SIG-M5 treated with dmso at 0.1 percent for 504 hours (cell line): ENCODE data around the gene IPO4.

Experiments
- DNase-seq: peaks from one replicate; lab custom pipeline; 2025; ENCODE audit not compliant: unreplicated experiment; lab: John Stamatoyannopoulos, UW

Gene IPO4

DNA sequence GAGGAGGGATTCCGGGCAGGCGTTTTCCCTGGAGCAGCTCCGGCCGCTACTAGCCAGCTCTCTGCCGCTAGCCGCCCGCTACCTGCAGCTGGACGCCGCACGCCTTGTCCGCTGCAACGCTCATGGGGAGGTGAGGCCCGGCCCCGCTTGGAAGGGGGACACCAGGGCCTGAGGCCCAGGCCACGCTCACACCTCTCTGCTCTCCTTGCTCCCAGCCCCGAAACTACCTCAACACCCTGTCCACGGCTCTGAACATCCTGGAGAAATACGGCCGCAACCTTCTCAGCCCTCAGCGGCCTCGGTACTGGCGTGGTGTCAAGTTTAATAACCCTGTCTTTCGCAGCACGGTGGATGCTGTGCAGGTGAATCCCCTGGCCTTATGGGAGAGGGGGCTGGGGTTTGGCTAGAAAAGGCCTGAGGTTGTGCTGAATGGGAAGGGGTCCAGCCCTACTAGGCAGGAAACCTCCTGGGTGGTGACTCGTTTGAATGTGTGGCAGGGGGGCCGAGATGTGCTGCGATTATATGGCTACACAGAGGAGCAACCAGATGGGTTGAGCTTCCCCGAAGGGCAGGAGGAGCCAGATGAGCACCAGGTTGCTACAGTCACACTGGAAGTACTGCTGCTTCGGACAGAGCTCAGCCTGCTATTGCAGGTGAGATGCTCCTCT is 40.7 kb downstream of the IPO4 start:
- DNase-seq, result no peak

DNA sequence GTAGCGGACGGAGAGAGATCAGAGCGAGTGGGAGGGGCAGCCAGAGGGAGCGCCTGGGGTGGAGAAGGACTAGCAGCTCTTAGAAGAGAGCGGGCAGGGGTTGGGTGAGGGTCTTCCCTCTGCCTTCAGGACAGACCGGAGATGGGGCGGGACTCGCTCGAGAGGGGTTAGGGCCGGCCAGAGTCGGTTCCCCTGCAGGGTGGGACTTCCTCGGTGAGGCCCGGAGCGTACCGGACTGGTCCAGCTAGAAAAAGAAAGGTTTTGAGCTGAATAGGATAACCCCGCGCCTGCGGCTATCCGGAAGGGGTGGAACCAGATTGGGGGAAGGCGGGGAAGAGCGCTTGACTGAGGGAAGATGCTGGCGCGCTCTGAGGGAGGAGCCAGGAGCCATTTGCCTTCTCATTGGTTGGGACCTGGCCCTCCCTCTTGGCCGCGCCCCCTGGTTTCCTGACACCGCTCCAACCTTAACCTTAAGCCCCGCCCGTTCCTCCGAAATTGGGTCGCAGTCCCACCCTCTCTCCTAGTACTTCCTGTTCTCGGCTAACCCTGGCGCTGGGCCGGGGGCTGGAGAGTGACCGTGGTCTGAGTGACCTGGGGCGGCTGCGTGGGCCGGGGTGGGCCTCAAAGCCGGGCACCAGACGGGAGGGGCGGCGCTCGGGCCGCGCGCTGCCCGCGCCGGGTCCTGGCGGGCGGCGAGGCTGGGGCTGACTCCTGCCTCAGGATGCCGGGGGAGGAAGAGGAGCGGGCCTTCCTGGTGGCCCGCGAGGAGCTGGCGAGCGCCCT is 41.4 kb downstream of the IPO4 start, which contains the start of gene RNF31:
Gene RNF31, plus strand, starts transcription at position 521 of the 783 bp plus-strand sequence. Its CDS starts 201 bp downstream, at position 722.
- peak; percentile 99 for DNase-seq

DNA sequence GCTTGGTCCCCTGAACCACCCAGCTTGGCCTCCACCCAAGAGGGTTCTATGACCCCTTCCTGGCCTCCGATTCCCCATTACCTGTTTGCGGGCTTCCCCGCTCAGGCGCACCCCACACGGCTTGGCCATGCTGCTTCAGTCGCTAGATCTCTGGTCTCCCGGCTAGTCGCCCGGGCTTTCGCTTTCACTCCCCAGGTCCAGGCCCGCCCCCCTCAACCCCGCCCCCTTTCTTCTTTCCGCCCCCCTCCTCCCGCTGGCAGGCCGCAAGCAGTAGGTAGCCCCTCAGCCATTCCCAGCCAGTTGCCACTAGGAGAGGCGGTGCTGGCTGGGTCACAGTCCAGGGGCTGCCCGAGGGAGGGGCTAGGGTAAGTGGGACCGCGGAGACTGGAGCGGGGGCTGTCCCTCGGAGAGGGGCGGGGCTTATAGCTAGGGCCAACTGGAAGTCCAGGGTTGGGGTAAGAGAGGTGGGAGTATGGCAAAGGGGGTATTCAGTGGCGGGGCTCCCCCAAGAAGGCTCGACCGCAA is 42.1 kb downstream of the IPO4 start, which contains the start of gene PSME2:
Gene PSME2, minus strand, starts transcription at position 158 of the 525 bp plus-strand sequence. Its CDS starts 29 bp downstream, at position 129.
- peak; percentile 97 for DNase-seq

DNA sequence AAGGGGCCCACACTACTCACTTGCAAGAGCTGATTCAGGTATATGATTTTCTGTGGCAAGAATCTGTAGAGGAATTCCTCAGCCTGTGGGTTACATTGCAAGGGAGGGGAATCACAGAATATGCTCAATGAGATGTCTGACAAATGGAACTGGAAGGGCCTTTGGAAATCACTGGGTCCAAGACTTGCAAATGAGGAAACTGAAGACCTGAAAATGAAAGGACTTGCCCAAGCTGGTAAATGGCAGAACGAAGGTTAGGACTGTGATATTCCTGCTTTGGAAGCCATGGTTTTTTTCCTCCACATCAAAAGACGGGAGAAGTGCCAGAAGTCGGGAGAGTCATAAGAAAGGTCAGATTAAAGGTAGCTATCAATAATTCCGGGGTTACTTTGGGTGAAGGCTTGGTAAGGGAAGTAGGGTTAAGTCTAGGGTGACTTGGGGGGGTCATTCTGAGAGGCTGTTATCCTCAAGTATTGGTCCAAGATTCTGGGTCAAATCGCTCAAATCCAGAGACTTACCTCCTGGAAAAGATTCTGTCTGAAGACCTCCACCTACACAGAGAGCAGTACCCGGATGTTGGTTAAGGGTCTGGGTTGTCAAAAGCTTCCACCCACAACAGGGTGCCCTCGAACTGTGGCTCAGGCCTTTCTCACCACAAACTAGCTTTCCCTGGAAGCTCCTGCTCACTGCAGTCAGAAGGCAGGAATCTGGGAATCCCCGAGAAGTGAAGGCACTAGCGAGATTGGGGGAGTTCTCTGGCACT is 42.7 kb downstream of the IPO4 start:
- DNase-seq, result no peak

DNA sequence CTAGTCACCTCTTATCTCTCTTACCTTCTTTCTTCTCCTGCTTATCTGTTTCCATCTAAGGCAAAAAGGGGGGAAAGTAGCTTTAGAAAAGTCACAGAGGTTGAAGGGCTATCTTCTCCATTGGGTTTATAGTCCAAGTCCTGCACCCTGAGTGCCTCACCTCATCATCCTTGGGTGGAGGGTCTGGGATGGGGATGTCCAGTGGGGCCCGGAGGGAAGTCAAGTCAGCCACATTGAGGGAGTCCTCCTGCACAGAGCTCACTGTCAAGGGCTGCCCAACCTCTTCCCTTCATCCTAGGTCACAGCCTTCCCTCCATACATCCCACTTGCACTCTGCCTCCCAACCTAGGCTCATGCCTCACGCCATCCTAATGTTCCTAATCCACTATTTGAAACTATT is 43.4 kb downstream of the IPO4 start:
- no peak for DNase-seq

DNA sequence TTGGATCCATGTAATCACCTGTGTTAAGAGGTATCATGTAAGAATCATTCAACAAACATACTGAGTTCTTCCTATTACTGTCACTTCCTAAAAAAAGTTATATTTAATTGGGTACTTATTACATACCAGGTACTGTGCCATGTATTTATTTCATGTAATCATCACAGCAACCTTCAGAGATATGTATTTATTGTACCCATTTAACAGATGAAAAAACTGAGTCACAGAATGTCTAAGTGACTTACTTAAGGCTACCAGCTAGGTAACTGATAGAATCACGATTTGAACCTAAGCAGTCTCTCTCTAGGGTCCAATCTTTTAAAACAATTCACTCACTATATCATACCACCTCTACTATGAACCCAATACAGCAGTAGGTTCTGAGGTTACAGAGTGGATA is 44.2 kb downstream of the IPO4 start:
- no peak for DNase-seq

DNA sequence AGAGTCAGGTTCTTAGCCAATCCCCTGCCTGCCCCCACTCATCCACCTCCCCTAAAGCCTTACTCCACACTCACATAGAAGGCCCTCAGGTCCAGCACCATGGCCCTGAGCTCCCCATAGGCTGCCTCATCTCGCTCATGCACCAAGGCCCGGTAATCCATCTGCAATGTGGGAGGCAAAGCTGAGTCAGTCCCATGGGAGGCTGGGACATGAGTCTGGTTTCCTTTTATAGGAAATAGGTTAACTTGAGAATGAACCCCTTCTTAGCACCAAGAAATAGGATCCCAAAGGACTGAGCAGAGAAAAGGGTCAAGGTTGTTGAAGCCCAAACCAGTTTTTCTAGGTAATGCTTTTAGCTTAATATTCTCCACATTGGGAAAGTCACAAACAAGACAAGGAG is 45.1 kb downstream of the IPO4 start:
- DNase-seq, result no peak

DNA sequence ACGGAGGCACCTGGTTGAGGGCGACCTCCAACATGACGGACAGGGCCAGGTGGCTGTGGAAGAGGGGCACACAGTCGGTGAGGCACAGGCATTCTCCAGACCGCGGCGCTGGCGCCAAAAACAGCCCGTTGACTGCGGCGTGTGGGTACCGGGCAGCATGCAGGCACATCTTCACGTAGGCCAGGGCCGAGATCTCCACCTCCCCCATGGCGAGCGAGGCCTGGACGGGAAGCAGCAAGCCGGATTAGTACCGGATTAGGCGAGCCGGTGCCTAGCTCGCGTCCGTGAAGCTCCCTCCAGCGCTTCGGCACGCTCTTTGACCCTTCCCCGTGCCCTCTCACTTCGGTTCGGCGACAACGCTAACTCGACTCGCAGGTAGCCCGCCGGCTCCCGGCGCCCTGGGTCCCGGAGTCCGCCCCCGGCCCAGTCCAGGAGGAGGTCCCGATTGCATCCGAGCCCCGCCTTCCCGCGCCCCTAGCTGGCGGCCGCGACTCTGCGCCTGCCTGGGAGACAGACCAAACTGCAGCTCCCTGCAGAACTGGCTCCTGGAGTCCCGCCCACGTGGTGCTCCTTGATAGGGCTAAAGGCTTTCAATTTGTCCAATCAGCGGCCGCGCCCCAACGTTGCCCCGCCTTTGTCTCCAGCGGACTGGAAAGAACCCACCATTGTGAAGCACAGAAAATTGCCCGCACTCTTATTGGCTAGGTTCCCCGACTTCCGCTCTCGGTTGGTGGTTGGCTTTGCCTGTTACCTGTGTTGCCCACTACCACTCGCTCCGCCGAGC is 47.3 kb downstream of the IPO4 start, which contains the start of gene EMC9:
Gene EMC9, minus strand, starts transcription at position 495 of the 784 bp plus-strand sequence. Its CDS starts 287 bp downstream, at position 208.
- DNase-seq, result peak; percentile 99

DNA sequence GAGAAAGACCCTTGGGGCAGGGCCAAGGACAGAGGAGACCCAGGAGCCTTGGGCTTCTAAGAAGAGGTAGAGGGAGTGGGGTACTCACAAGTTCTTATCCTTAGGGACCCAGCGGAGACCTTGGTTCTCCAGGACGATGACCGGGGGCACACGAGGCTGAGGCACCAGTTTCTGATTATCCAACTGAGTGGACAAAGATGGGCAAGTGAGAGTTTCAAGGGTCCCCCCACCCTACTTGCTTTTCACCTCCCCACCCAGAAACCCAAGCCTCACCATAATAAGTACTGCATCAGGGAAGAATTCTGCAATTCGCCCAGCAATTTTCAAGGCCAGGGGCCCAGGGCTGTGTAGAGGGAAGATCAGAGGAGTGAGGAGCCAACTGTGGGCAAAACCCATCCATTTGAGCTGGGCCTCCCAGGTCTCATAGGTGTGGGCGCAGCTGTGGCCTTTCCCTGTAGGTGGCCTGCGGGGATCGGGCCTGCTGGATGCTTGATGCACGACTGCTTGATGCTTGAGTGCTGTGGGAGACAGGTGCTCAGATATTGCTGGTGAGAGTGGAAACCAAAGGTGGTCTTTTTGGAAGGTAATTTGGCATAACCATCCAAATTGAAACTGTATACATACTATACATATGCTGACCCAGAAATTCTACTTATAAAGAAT is 49.2 kb downstream of the IPO4 start:
- DNase-seq, result no peak

DNA sequence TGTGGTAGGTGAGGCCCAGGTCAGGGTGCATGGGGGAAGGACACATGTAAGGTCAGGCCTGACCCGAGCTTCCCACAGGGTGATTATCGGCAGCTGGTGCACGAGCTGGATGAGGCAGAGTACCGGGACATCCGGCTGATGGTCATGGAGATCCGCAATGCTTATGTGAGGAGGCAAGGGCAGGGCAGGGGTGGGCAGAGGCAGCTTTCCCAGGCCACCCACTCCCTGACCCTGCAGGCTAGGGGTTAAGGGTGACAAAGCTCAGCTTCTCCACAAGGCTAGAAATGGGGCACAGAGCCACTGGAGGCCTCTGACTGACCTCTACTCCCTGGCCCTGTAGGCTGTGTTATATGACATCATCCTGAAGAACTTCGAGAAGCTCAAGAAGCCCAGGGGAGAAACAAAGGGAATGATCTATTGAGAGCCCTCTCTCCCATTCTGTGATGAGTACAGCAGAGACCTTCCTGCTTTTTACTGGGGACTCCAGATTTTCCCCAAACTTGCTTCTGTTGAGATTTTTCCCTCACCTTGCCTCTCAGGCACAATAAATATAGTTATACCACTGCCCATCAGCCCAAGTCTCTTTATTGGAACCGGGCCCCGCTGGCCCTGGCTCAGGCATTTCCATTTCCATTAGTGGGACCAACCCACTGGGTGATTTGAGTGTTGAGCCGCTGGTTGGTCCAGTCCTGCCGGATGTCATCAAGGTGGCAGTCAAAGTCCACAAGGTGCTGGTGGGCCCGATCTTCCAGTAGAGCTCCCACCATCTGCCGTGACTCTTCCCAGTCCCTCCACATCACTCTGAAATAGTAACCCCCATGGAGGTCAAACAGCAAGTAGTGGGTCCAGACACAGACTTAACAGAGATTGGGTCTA is 50.0 kb downstream of the IPO4 start:
- no peak for DNase-seq

DNA sequence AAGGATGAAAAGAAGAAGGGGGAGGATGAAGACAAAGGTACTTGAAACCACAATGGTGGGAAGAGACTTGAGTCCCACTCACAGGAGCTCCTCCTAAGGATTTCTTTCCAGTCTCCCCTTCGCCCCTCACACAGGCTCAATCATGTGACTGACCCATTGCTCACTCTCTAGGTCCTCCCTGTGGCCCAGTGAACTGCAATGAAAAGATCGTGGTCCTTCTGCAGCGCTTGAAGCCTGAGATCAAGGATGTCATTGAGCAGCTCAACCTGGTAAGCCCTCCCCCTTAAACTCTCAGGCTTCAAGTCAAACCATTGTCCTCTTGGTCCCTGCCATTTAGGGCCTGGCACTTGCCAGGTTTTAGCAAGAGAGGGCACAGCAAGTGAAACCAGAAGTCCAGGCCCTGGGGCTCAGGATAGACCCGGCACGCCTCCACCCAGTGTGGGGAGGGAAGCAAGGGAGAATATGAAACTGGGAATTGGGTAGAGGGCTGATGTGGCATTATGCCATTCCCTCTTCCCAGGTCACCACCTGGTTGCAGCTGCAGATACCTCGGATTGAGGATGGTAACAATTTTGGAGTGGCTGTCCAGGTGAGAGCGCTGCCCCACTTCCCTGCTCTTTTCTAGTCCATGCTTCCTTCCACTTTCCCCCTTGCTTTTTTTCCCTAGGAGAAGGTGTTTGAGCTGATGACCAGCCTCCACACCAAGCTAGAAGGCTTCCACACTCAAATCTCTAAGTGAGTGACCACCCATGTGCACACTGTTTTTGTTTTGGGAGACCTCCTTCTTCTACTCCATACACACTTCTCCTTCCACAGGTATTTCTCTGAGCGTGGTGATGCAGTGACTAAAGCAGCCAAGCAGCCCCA is 50.9 kb downstream of the IPO4 start:
- no peak for DNase-seq

DNA sequence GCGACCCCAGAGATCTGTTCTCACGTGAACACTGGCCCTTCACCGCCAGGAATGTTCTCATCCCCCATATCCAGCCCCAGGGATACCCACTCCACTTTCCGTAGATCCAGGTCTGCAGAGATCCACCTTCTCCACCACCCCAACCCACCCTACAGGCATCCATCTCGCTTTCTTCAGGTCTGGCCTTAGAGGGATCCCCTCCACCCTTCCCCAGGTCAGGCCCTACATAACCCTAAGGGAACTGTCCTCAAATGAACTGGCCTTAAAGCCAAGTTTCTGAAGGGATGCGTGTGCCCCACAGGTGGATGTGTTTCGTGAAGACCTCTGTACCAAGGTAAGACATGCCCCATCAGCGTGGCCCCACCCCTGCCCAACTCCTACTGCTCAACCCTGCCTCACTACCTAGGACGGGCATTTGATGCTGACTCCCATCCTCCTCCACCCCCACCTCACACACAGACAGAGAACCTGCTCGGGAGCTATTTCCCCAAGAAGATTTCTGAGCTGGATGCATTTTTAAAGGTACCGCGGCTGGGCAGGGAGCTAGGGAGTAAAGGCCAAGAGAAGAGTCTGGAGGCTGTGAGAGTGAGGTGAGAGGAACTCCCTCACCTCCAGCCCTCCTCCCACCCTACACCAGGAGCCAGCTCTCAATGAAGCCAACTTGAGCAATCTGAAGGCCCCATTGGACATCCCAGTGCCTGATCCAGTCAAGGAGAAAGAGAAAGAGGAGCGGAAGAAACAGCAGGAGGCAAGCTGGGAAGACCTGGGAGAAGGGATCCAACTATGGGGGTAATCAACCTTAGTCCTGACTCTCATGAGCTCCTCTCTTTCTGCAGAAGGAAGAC is 51.7 kb downstream of the IPO4 start:
- no peak for DNase-seq

DNA sequence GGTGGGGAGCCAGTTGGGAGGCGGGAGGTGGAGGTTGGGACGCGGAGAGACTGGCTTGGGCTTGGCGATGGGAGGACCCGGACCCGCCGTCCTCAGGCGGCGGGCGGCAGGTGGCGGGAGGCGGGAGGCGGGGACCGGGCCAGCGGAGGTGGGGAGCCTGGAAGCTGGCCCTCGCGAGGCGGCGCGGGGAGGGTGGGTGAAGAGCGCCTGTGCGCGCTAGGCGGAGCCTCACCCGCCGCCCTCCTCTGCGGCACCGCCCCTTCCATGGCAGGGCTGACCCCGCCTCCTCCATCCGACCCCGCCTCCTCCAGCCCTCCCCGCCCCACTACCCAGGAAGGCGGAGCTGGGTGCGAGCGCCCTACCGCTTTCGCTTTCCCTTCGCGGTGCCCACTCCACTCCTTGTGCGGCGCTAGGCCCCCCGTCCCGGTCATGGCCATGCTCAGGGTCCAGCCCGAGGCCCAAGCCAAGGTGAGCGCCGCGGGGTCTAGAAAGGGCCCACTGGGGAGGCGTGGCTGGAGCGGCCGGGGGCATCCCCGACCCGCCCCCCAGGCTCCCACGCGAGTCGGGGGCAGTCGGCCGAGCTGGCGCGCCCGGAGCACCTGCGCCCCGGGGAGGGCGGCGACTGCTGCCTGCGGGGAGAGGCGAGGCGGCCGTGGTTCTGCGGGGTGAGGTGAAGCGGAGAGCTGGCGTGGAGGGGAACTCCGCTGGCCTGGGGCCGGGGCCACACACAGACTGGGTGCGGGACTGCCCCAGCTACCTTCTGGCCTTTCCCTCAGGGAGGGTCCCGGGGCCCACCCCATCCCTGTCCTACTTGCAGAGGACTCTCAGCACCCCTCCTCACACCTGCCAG is 52.6 kb downstream of the IPO4 start, which contains the start of gene PSME1:
Gene PSME1, plus strand, starts transcription at position 361 of the 850 bp plus-strand sequence. Its CDS starts 69 bp downstream, at position 430.
- peak; percentile 85 for DNase-seq

DNA sequence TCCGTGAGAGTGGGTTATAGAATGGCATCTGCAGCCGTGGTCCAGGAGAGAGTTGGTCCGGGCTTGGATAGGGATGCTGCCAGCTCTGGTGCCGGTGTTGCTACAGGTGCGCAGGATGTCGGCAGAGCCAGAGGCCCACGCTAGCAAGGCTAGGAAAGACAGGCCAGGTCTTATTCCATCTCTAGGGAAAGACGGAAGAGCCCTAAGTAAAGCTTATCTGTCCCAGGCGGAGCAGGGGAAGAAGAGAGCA is 53.1 kb downstream of the IPO4 start:
- no peak for DNase-seq

DNA sequence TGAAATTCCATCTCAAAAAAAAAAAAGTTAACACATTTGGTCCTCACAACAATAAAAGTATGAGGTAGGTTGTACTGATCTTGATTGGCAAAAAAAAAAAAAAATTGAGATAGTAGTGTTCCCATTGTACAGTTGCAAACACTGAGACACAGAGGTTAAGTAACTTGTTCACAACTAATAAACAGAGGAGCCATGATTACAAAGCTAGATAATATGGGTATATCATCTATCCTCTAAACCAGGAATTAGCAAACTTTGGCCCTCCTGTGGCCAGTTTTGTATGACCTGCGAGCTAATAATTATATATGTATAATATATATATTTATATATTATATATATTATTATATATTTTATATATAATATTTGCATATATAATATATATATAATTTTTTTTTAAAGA is 54.9 kb downstream of the IPO4 start:
- DNase-seq, result no peak

DNA sequence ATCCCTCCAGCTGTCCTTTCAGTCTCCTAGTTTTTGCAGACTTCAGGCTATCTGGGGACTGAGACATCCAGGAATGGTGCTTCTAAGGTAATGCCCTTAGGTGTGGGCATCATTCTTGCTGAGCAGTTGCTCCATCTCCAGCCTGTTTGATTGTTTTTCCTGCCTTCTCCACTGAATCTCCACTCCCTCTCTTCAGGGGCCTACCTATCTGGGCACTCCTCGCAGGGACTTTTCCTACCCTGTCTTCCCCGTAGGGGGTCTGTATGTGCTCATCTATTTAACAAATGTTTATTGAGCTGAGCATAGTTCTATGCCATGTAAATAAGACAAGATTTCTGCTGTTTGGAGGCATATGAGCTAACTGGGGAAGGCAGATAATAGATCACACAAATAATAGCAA is 55.6 kb downstream of the IPO4 start:
- no peak for DNase-seq
